K562 (cell line): ENCODE data around the gene SP2. TPM values are rescaled to one million over a fixed set of nuclear protein-coding genes. Genes with fewer than 3 reads are reported as not detected.
A peak's percentile ranks its signal among the peaks of the same experiment; 100 is the strongest.

Experiments used
- ESRRA ChIP-seq: fragments of 450-650 bp; IDR thresholded peaks from 2 replicates; pipeline ENCODE4 v1.6.1; 2014; ENCODE audit warnings: low read depth, mild to moderate bottlenecking, moderate library complexity, borderline replicate concordance
- MTA3 ChIP-seq: fragments of 450-650 bp; formaldehyde crosslinking; IDR thresholded peaks from 2 replicates; pipeline ENCODE4 v1.6.1; 2017; ENCODE audit warnings: mild to moderate bottlenecking, borderline replicate concordance
- PTBP1 ChIP-seq: fragments of 200-400 bp; formaldehyde crosslinking; IDR thresholded peaks from 2 replicates; pipeline ENCODE4 v1.6.1; 2017; ENCODE audit warnings: low read depth, low read length
- TCF3 ChIP-seq: sonication (generic); formaldehyde crosslinking; IDR thresholded peaks from 2 replicates; pipeline ENCODE4 v1.4.0; 2020; ENCODE audit warnings: mild to moderate bottlenecking, missing genetic modification reagents
- ZFP36 ChIP-seq: fragments of 150-350 bp; IDR thresholded peaks from 2 replicates; pipeline ENCODE4 v1.6.1; 2018; ENCODE audit warnings: low read length, low read depth; ENCODE audit not compliant: partially characterized antibody
- polyA plus RNA-seq, 8 experiments: library from polyadenylated mRNA; depleted of rRNA in 4 of 8; stranded (reverse) in 5 of 8; unstranded in 3 of 8; fragments of >200 nt; fragmentation: Nextera tagmentation in 2 of 8; fragmentation: Illumina TruSeq in 1 of 8; extraction: Ambion mirVana in 2 of 8; extraction: Trizol in 1 of 8; gene quantifications; 2 replicates each; pipeline versions ENCODE4 v1.2.1 to v1.2.3, GENCODE V29; 2011 to 2014; ENCODE audit warnings: inconsistent platforms in 1 of 8, missing spikeins in 1 of 8
- total RNA-seq, 7 experiments: library from RNA; depleted of rRNA in 6 of 7; stranded (reverse); fragments of >200 nt in 6 of 7; fragmentation: Illumina TruSeq in 2 of 7; extraction: Trizol in 2 of 7; gene quantifications; 2 replicates each; pipeline versions ENCODE4 v1.2.1 to v1.2.3, GENCODE V29; 2011 to 2021; ENCODE audit warnings: low replicate concordance in 1 of 7
- TF ChIP-seq, protein P1 (sequence below): fragments of 250-450 bp; sonication (Bioruptor Pico); IDR thresholded peaks from 2 replicates; pipeline ENCODE4 v1.9.0; 2021; ENCODE audit warnings: mild to moderate bottlenecking, inconsistent platforms
- TF ChIP-seq, protein P2 (sequence below): fragments of 450-650 bp; formaldehyde crosslinking; IDR thresholded peaks from 2 replicates; pipeline ENCODE4 v1.4.0; 2022; ENCODE audit warnings: missing genetic modification characterization
- TF ChIP-seq, protein P3 (sequence below): sonication (generic); formaldehyde crosslinking; IDR thresholded peaks from 2 replicates; pipeline ENCODE4 v1.5.0; 2020; ENCODE audit warnings: missing genetic modification reagents
- TF ChIP-seq, protein P4 (sequence below): IDR thresholded peaks from 2 replicates; pipeline ENCODE4 v1.6.1; 2016; ENCODE audit warnings: missing genetic modification characterization, missing compliant biosample characterization
- TF ChIP-seq, protein P5 (sequence below): fragments of 450-650 bp; formaldehyde crosslinking; IDR thresholded peaks from 2 replicates; pipeline ENCODE4 v1.4.0; 2022; ENCODE audit warnings: missing genetic modification characterization
- TF ChIP-seq, protein P6 (sequence below), 2 experiments: fragments of 450-650 bp; IDR thresholded peaks; 2 replicates each; pipeline ENCODE4 v1.6.1; 2016; ENCODE audit warnings: mild to moderate bottlenecking in 2 of 2, borderline replicate concordance in 1 of 2, low read depth in 1 of 2, moderate library complexity in 1 of 2

The SP2 gene
- total and polyA plus RNA-seq, 9 of the 15 experiments (the other 6 are each of a cell fraction or from before 2014, with no cell fraction given): 0.77 to 22.3 (median 2.3) TPM

DNA sequence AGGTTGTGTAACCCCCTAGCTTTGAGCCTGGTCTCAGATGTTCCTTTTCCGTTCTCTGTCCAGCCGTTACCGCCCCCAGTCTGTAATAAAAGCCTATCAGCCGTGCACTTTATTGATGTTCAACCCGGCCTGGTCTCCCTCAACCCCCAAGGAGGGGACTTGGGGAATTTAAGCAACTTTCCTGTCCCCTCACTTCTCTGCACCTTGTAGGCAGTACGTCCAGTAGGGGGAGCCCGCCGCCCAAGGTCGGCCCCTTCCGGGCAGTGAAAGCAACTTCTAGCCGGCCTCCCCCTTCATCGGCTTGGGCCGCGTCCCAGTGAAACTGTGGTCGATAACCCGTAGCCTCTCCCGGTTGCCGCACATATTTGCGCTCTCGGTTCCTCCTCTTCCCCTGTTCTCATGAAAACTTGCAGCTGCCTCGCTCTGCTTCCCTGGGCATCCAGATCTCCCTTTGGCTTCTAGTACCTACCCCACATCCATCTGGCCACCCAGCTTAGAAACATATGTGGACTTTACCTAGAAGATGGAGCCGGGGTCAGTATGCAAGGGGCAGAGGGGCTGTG is 53.2 kb downstream of the SP2 start (continued):
- TF ChIP-seq, protein P1, sequence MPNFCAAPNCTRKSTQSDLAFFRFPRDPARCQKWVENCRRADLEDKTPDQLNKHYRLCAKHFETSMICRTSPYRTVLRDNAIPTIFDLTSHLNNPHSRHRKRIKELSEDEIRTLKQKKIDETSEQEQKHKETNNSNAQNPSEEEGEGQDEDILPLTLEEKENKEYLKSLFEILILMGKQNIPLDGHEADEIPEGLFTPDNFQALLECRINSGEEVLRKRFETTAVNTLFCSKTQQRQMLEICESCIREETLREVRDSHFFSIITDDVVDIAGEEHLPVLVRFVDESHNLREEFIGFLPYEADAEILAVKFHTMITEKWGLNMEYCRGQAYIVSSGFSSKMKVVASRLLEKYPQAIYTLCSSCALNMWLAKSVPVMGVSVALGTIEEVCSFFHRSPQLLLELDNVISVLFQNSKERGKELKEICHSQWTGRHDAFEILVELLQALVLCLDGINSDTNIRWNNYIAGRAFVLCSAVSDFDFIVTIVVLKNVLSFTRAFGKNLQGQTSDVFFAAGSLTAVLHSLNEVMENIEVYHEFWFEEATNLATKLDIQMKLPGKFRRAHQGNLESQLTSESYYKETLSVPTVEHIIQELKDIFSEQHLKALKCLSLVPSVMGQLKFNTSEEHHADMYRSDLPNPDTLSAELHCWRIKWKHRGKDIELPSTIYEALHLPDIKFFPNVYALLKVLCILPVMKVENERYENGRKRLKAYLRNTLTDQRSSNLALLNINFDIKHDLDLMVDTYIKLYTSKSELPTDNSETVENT (CRISPR knock-in tag): no peak
- TF ChIP-seq MTA3 (0 out of 2 replicates have a peak, but pooled peaks have one; percentile 36), TCF3 (CRISPR knock-in tag) (no peak), PTBP1 (no peak), ZFP36 (no peak), ESRRA (no peak)
- TF ChIP-seq, protein P2, sequence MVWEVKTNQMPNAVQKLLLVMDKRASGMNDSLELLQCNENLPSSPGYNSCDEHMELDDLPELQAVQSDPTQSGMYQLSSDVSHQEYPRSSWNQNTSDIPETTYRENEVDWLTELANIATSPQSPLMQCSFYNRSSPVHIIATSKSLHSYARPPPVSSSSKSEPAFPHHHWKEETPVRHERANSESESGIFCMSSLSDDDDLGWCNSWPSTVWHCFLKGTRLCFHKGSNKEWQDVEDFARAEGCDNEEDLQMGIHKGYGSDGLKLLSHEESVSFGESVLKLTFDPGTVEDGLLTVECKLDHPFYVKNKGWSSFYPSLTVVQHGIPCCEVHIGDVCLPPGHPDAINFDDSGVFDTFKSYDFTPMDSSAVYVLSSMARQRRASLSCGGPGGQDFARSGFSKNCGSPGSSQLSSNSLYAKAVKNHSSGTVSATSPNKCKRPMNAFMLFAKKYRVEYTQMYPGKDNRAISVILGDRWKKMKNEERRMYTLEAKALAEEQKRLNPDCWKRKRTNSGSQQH: no peak
- TF ChIP-seq, protein P3, sequence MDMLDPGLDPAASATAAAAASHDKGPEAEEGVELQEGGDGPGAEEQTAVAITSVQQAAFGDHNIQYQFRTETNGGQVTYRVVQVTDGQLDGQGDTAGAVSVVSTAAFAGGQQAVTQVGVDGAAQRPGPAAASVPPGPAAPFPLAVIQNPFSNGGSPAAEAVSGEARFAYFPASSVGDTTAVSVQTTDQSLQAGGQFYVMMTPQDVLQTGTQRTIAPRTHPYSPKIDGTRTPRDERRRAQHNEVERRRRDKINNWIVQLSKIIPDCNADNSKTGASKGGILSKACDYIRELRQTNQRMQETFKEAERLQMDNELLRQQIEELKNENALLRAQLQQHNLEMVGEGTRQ (CRISPR knock-in tag): no peak
- TF ChIP-seq, protein P4, sequence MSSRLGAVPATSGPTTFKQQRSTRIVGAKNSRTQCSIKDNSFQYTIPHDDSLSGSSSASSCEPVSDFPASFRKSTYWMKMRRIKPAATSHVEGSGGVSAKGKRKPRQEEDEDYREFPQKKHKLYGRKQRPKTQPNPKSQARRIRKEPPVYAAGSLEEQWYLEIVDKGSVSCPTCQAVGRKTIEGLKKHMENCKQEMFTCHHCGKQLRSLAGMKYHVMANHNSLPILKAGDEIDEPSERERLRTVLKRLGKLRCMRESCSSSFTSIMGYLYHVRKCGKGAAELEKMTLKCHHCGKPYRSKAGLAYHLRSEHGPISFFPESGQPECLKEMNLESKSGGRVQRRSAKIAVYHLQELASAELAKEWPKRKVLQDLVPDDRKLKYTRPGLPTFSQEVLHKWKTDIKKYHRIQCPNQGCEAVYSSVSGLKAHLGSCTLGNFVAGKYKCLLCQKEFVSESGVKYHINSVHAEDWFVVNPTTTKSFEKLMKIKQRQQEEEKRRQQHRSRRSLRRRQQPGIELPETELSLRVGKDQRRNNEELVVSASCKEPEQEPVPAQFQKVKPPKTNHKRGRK (tag): no peak
- TF ChIP-seq, protein P5, sequence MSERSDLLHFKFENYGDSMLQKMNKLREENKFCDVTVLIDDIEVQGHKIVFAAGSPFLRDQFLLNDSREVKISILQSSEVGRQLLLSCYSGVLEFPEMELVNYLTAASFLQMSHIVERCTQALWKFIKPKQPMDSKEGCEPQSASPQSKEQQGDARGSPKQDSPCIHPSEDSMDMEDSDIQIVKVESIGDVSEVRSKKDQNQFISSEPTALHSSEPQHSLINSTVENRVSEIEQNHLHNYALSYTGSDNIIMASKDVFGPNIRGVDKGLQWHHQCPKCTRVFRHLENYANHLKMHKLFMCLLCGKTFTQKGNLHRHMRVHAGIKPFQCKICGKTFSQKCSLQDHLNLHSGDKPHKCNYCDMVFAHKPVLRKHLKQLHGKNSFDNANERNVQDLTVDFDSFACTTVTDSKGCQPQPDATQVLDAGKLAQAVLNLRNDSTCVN (CRISPR knock-in tag): no peak
- TF ChIP-seq, protein P6, sequence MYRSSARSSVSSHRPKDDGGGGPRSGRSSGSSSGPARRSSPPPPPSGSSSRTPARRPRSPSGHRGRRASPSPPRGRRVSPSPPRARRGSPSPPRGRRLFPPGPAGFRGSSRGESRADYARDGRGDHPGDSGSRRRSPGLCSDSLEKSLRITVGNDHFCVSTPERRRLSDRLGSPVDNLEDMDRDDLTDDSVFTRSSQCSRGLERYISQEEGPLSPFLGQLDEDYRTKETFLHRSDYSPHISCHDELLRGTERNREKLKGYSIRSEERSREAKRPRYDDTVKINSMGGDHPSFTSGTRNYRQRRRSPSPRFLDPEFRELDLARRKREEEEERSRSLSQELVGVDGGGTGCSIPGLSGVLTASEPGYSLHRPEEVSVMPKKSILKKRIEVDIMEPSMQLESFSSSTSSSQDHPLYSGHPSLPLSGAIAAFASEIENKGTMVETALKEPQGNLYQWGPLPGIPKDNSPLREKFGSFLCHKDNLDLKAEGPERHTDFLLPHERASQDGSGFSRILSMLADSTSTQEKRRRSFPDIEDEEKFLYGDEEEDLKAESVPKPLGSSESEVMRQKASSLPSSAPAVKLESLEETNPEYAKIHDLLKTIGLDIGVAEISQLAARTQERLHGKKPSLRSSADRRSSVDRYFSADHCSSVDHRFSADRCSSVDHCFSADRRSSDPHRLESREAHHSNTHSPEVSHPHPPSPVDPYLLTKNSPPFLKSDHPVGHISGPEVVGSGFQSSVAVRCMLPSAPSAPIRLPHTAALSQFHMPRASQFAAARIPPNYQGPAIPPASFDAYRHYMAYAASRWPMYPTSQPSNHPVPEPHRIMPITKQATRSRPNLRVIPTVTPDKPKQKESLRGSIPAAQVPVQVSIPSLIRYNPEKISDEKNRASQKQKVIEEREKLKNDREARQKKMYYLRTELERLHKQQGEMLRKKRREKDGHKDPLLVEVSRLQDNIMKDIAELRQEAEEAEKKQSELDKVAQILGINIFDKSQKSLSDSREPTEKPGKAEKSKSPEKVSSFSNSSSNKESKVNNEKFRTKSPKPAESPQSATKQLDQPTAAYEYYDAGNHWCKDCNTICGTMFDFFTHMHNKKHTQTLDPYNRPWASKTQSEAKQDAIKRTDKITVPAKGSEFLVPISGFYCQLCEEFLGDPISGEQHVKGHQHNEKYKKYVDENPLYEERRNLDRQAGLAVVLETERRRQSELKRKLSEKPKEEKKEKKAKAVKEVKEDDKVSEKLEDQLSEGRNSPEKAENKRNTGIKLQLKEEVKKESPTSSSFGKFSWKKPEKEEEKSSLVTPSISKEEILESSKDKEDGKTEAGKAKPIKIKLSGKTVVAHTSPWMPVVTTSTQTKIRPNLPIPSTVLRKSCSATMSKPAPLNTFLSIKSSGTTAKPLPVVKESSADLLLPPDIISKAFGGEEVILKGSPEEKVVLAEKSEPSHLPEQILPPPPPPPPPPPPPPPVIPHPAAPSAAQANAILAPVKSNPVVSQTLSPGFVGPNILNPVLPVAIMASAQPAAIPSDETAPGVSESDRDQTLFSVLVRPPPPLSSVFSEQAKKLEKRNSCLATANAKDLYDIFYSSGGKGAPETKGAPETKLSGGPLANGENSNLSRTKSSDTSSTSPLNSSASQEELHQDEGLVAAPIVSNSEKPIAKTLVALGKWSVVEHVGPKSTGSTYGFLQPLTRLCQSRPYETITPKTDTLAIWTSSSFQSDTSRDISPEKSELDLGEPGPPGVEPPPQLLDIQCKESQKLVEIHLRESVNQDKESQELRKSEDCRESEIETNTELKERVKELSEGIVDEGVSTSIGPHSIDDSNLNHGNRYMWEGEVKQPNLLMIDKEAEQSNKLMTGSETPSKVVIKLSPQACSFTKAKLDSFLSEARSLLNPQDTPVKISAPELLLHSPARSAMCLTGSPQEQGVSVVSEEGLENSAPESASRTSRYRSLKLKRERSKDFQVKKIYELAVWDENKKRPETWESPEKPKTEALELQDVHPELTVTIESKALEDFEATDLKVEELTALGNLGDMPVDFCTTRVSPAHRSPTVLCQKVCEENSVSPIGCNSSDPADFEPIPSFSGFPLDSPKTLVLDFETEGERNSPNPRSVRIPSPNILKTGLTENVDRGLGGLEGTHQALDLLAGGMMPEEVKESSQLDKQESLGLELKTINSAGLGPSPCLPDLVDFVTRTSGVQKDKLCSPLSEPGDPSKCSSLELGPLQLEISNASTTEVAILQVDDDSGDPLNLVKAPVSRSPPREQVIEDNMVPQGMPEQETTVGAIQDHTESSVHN (IDR thresholded peaks at IDR 0.05; ENCODE audit: borderline replicate concordance in 1 of 2, low read depth in 1 of 2): no peak
